Measurements from ENCODE around the gene ELP5.

Gene ELP5

DNA sequence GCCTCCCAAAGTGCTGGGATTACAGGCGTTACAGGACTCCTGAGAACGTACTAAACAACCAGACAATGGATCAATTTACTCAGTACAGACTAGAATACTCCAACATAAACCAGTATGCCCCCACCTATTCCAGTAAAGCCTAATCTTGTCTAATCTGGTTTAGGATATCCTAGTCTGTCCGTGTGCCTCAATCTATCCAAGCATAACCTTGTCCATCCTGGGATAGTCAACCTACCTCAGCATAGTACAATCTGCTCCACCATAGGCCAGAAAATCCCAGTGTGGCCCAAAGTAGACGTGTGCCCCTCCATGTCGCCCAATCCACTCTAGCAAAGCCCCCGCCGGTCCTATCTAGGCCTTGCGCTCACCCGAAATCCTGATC, 18.3 kb upstream of the ELP5 start:
- H3K4me1 ChIP-seq (ENCODE audit: control insufficient read depth, insufficient read depth, low read length), result peaks cover 28% of the 10 kb centered on the region
- H3K9me3 ChIP-seq (ENCODE audit: control insufficient read depth, low read length), result no peaks in the 10 kb centered on the region
- peak overlapping the region; percentile 92 for H3K4me3 ChIP-seq (ENCODE audit: low read length)
- H3K9ac ChIP-seq (ENCODE audit: low read length), result peak overlapping the region; percentile 80
- no peaks in the 10 kb centered on the region for H3K27me3 ChIP-seq (ENCODE audit: control insufficient read depth, insufficient read depth, low read length)
- H3K36me3 ChIP-seq (ENCODE audit: control insufficient read depth, insufficient read depth, low read length), result peaks cover 9% of the 10 kb centered on the region

DNA sequence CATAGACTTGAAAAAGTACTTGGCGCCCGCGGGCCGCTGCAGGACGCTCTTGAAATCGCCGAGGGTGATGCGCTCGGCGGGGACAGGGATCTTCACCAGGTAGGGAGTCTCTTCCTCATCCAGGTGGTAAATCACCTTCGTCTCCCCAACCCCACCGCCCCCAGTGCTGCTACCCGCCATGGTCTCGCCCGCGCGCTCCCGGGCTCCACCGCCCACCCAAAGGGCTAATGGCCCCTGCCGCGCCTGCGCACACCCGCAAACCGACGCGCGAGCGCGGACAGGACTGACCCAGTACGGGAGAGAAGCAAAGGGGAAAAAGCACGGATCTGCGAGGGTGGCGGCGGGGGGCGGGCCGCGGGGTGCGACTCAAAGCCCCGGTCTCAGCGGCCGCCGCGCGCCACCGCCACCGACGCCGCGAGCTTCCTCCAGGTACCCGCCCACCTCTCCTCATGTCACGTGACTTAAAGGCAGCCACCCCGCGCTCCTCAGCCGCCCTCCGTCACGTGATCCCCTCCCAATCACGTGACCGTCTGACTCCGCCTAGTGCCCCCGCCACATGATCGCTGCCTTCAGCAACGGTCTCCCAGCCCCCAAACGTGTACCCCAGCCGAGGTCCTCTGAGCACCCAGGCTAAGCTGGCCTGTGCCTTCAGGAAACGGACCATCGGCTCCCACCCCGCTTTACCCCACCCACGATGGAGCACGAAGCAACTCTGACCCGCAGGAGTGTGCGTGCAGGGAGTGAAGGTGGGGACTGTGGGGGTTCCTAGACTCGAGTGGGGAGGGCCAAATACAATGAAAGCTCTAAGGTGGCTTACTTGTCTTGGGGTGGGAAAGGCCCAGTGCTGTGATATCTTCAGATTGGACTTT, 17.7 kb upstream of the ELP5 start, which contains the start of gene DVL2:
Gene DVL2, minus strand, starts transcription at position 435 of the 869 bp plus-strand sequence. Its CDS starts 255 bp downstream, at position 180.
- Histone ChIP-seq H3K9ac (ENCODE audit: low read length) (peak within 1 kb of the TSS; percentile 80), H3K27me3 (ENCODE audit: control insufficient read depth, insufficient read depth, low read length) (no peaks in the 10 kb centered on the region), H3K36me3 (ENCODE audit: control insufficient read depth, insufficient read depth, low read length) (peaks cover 5% of the 10 kb centered on the region), H3K4me3 (ENCODE audit: low read length) (peak within 1 kb of the TSS; percentile 92), H3K4me1 (ENCODE audit: control insufficient read depth, insufficient read depth, low read length) (peaks cover 28% of the 10 kb centered on the region), H3K9me3 (ENCODE audit: control insufficient read depth, low read length) (no peaks in the 10 kb centered on the region)

DNA sequence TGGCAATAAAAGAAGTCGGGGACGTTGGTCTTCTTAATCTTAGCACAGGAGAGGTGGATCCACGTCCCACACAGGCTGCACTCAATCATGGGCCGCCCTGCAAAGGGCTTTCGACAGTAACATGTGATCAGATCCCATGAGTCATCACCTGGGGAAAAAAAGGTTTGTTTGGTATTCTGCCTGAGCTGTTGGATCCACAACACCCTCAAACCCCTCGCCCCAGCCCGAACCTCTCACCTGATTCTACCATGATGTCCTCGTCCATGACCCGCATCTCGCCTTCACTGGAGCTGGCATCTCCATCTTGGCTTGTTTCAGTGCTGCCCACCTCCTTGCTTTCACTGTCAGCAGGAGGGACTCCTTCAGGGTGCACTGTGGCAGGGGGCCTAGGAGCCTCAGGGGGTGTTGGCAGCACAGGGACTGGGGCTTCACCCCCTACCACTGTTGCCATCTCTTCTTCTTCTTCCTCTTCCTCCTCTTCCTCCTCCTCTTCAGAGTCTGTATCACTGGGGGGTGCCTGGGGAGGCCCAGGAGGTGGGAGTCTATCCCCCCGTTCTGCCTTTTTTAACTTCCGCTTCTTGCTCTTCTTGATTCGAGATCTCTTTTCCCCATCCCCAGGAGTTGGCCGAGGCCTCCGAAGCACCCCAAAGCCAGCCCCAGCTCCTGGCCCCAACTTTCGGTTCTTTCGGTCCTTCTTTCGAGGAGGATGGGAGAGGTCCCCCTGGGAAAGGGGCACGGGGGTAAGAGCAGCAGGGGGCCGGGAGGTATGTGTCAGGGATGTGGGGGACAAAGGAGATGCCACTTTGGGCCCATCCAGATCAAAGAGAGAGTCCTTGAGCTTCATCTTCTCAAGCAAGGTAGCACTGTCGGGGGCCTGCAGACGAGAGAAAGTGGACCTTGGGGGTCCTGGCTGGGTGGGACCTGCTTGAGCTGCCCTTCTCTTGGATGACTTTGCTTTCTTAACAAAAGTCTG, 16.0 kb upstream of the ELP5 start:
- H3K36me3 ChIP-seq (ENCODE audit: control insufficient read depth, insufficient read depth, low read length), result peaks cover 5% of the 10 kb centered on the region
- H3K9ac ChIP-seq (ENCODE audit: low read length), result peak overlapping the region; percentile 8
- H3K4me3 ChIP-seq (ENCODE audit: low read length), result no peak overlapping the region
- H3K4me1 ChIP-seq (ENCODE audit: control insufficient read depth, insufficient read depth, low read length), result peaks cover 41% of the 10 kb centered on the region
- no peaks in the 10 kb centered on the region for H3K27me3 ChIP-seq (ENCODE audit: control insufficient read depth, insufficient read depth, low read length)
- no peaks in the 10 kb centered on the region for H3K9me3 ChIP-seq (ENCODE audit: control insufficient read depth, low read length)

DNA sequence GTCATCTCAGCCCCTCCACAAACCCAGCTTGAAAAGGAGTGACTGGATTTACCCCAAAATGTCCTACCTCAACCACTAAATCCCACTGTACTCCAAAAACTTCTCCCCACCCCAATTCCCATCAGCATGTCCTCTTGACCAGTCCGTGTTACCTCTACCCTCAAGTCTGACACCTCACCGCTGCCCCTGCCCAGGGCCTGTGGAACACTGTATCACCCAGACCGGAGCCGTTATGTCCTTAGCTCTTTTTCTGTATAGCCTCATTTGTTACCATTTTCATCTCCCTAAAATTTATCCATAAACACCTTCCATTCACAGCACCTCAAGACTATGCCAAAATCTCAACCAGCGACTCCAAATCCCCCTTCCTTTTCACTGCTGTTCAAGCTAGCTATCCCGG, 15.2 kb upstream of the ELP5 start:
- peaks cover 5% of the 10 kb centered on the region for H3K36me3 ChIP-seq (ENCODE audit: control insufficient read depth, insufficient read depth, low read length)
- H3K9me3 ChIP-seq (ENCODE audit: control insufficient read depth, low read length), result no peaks in the 10 kb centered on the region
- peaks cover 47% of the 10 kb centered on the region for H3K4me1 ChIP-seq (ENCODE audit: control insufficient read depth, insufficient read depth, low read length)
- H3K4me3 ChIP-seq (ENCODE audit: low read length), result peak overlapping the region; percentile 1
- no peaks in the 10 kb centered on the region for H3K27me3 ChIP-seq (ENCODE audit: control insufficient read depth, insufficient read depth, low read length)
- H3K9ac ChIP-seq (ENCODE audit: low read length), result no peak overlapping the region

DNA sequence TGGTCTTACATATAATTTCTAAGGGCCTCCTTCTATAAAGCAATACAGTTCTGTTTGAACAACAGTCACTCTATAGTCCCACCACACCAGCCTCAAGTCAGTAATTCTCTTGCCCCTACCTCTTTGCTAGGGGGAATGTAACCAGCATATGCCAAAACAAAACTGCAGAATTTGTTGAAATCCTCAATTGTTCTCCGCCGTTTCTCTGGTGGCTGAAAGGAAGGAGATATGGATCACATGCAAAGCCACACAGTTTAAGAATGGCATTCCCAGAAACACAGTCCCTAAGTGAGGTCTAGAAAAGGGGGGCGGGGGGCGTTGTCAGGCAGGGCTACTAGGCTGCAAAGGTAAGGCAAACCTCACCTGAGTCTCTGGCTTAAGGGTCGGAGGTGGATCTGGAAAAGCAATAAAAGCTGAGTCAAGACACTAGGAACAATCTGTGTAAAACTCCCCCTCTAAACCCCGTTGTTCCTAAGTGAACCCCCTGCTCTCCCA, 14.7 kb upstream of the ELP5 start:
- Histone ChIP-seq H3K4me1 (ENCODE audit: control insufficient read depth, insufficient read depth, low read length) (peaks cover 47% of the 10 kb centered on the region), H3K4me3 (ENCODE audit: low read length) (peak overlapping the region; percentile 1), H3K9ac (ENCODE audit: low read length) (peak overlapping the region; percentile 6)

DNA sequence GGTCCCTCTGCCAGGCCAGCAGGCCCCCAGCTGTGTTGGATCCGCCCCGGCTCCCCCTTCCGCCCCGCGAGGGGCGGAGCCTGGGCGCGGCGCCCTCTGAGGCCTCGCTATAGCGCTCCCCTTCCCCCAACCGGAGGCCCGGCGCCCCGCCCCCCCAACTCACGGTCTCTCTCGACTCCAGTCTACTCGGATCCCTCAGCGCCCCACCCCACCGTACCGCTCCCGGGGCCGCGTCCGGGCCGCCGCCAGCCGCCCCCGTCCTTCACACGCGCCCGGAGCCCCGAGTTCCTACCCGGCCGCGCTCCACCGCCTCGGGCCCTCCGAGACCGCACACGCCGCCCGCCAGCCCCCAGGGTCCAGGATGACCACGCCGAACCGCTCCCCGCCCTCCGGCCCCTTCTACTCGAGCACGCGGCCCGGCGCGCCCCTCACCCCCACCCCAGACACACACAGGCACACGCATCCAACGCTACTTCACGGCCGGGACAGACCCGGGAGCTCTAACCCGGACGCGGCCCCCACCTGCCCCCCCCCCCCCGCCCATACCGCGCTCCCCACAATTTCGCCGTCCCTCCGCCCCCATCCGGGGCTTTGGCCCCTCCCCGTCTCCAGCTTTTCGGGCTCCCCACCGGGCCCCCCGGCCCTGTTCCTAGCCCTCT, 14.1 kb upstream of the ELP5 start:
- H3K4me1 ChIP-seq (ENCODE audit: control insufficient read depth, insufficient read depth, low read length), result peaks cover 47% of the 10 kb centered on the region
- peak overlapping the region; percentile 93 for H3K9ac ChIP-seq (ENCODE audit: low read length)
- H3K36me3 ChIP-seq (ENCODE audit: control insufficient read depth, insufficient read depth, low read length), result peaks cover 5% of the 10 kb centered on the region
- H3K27me3 ChIP-seq (ENCODE audit: control insufficient read depth, insufficient read depth, low read length), result no peaks in the 10 kb centered on the region
- H3K9me3 ChIP-seq (ENCODE audit: control insufficient read depth, low read length), result no peaks in the 10 kb centered on the region
- peak overlapping the region; percentile 1 for H3K4me3 ChIP-seq (ENCODE audit: low read length)

More for the DNA sequence above, 14.7 kb upstream of the ELP5 start:
- no peaks in the 10 kb centered on the region for H3K9me3 ChIP-seq (ENCODE audit: control insufficient read depth, low read length)
- no peaks in the 10 kb centered on the region for H3K27me3 ChIP-seq (ENCODE audit: control insufficient read depth, insufficient read depth, low read length)
- peaks cover 5% of the 10 kb centered on the region for H3K36me3 ChIP-seq (ENCODE audit: control insufficient read depth, insufficient read depth, low read length)

DNA sequence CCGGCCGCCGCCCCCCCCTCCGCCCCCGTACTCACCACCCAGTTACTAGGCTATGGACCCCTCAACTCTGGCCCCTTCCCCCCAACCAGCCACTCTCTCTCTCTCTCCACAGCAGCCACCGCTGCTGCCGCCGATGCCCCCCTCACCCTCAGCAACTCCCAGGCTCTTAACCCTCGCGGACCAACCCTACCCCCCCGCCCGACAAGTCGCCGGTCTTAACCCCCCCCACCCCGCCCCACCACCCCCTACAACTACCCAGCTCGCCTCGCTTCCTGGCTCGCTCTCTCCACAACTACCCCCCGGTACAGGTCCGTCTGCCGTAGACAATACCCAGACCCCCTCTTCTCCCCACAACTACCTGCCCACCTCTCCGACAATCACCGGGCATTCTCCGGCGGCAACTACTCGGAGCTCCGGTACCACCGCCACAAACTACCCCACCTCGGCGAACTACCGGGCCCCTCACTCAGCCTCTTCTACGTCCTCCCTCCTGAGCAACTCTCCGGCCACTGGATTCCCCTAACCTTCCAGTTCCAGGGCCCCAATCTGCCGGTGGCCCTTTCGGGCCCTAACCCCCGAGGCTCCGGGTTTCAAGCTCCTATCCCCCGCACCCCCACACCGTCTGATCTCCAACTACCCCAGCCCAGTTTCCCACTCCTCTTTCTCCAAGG, 13.5 kb upstream of the ELP5 start:
- H3K4me1 ChIP-seq (ENCODE audit: control insufficient read depth, insufficient read depth, low read length), result peaks cover 42% of the 10 kb centered on the region
- H3K9ac ChIP-seq (ENCODE audit: low read length), result peak overlapping the region; percentile 93
- H3K36me3 ChIP-seq (ENCODE audit: control insufficient read depth, insufficient read depth, low read length), result peaks cover 5% of the 10 kb centered on the region
- H3K4me3 ChIP-seq (ENCODE audit: low read length), result peak overlapping the region; percentile 69
- H3K9me3 ChIP-seq (ENCODE audit: control insufficient read depth, low read length), result no peaks in the 10 kb centered on the region
- H3K27me3 ChIP-seq (ENCODE audit: control insufficient read depth, insufficient read depth, low read length), result no peaks in the 10 kb centered on the region

DNA sequence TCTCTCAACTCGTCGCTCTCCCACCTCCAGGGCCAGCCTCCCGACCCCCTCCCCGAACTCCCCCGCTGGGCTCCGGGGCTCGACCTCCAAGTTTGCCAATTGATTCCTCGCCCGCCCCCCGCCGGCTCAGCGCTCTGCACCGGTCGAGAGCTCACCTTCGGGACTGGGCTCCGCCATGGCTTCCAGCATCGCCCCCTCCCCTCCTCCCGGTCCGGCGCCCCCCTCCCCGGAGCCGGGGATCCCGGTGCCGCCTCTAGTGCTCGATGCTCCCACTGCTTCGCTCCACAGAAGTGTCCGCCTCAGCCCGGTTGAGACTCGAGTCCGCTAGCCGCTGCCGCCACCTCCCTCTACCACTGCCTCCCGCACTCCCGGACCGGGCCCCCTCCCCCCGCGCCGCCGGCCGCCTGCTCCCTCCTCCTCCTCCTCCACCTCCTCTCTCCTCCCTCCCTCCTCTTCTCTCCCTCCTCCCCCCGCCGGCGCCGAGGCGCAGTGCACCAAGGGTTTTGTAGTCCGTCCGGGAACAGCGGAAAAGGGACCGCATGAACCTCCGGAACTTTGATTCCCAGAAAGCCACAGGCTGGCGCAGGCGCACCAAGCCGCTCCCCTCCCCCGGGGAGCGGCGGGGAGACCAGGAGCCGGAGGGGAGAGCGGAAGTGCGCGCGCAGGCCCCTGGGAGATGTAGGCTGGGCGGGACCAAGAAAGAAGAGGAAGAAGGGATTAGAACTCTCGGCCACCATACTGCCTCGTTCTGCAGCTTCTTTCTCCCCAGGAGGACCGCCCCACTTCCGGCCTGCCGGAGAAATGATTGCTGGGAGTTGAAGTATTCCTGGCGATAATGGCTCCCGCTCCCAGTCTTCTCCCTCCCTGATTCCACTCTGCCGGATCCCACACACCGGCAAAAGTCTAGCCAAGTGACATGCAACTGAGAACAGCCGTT, 12.7 kb upstream of the ELP5 start, which contains the start of gene PHF23:
Gene PHF23, minus strand, starts transcription at position 367 of the 937 bp plus-strand sequence. Its CDS starts 178 bp downstream, at position 189.
- Histone ChIP-seq H3K9ac (ENCODE audit: low read length) (peak within 1 kb of the TSS; percentile 93), H3K9me3 (ENCODE audit: control insufficient read depth, low read length) (no peaks in the 10 kb centered on the region), H3K4me1 (ENCODE audit: control insufficient read depth, insufficient read depth, low read length) (peaks cover 42% of the 10 kb centered on the region), H3K36me3 (ENCODE audit: control insufficient read depth, insufficient read depth, low read length) (peaks cover 10% of the 10 kb centered on the region), H3K4me3 (ENCODE audit: low read length) (peak within 1 kb of the TSS; percentile 69), H3K27me3 (ENCODE audit: control insufficient read depth, insufficient read depth, low read length) (no peaks in the 10 kb centered on the region)

DNA sequence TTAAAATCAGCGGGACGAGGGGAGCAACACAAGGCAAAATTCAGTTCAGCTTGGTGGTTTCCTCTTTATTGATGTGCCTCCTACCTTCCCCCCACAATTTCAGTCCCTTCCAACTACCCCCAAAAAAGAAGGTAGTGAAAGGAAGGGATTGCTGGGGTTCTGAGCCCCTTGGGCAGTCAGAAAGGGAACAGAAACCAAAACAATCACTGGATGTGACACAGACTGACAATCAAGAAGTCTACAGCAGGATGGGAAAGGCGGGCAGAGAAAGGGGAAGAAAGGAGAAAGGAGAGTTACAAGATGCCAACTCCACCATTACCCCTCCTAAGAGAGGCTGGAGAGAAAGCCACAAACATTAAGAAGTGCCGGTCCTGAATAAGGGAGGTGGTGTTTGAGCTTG, 11.6 kb upstream of the ELP5 start:
- Histone ChIP-seq H3K4me3 (ENCODE audit: low read length) (no peak overlapping the region), H3K27me3 (ENCODE audit: control insufficient read depth, insufficient read depth, low read length) (no peaks in the 10 kb centered on the region), H3K36me3 (ENCODE audit: control insufficient read depth, insufficient read depth, low read length) (peaks cover 11% of the 10 kb centered on the region), H3K9ac (ENCODE audit: low read length) (no peak overlapping the region), H3K4me1 (ENCODE audit: control insufficient read depth, insufficient read depth, low read length) (peaks cover 32% of the 10 kb centered on the region), H3K9me3 (ENCODE audit: control insufficient read depth, low read length) (no peaks in the 10 kb centered on the region)

DNA sequence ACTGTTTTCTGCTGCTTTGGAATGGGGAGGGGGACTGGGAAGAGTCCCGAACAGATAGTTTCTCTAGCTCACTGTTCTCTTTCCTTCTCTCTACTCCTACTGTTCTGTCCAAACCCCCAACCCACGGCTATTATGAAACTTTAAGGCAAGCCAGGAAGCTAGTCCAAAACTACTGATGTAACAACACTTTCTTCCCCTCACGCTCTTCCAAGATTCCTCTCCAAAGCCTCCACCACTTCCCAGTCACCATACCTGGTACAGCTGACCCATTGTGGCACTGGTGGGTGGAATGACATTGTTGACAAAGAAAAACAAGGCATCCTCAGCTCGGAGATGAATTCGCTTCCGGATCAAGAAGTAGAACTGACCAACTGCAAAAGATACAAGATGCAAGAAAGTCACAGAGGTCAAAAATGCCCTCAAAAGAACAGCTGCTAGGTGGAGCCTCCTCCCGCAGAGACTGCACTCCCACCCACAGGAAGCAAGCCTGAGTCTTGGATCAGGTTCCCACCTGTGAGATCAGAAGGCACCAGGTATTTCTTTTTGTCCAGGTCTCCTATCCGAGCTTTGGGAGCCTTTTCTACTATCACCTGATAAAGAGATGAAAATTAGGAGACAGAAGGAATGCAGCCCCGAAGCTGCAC, 10.8 kb upstream of the ELP5 start:
- H3K4me3 ChIP-seq (ENCODE audit: low read length), result peak overlapping the region; percentile 82
- peaks cover 27% of the 10 kb centered on the region for H3K4me1 ChIP-seq (ENCODE audit: control insufficient read depth, insufficient read depth, low read length)
- no peaks in the 10 kb centered on the region for H3K9me3 ChIP-seq (ENCODE audit: control insufficient read depth, low read length)
- no peaks in the 10 kb centered on the region for H3K27me3 ChIP-seq (ENCODE audit: control insufficient read depth, insufficient read depth, low read length)
- peaks cover 9% of the 10 kb centered on the region for H3K36me3 ChIP-seq (ENCODE audit: control insufficient read depth, insufficient read depth, low read length)
- peak overlapping the region; percentile 90 for H3K9ac ChIP-seq (ENCODE audit: low read length)
